Panc1 (cell line): ENCODE results near the gene HMGN4.

ENCODE experiments used
- CTCF ChIP-seq: fragments of 450-650 bp; IDR thresholded peaks from 2 replicates; pipeline ENCODE4 v1.5.1; 2017; ENCODE audit warnings: mild to moderate bottlenecking
- POLR2AphosphoS5 ChIP-seq: IDR thresholded peaks from 2 replicates; pipeline ENCODE4 v1.6.1; 2012; ENCODE audit warnings: mild to moderate bottlenecking, low read depth, low read length, moderate library complexity
- REST ChIP-seq, 2 experiments: IDR thresholded peaks; 2 replicates each; pipeline ENCODE4 v1.6.1; 2011 to 2012; ENCODE audit warnings: low read depth in 2 of 2, control low read depth in 1 of 2, low read length in 1 of 2, mild to moderate bottlenecking in 1 of 2, moderate library complexity in 1 of 2; ENCODE audit not compliant: insufficient read depth in 1 of 2
- SIN3A ChIP-seq: IDR thresholded peaks from 2 replicates; pipeline ENCODE4 v1.6.1; 2012; ENCODE audit warnings: low read depth, mild to moderate bottlenecking, low read length, moderate library complexity, borderline replicate concordance; ENCODE audit not compliant: insufficient read depth
- TCF7L2 ChIP-seq: IDR thresholded peaks from 2 replicates; pipeline ENCODE4 v1.6.1; 2011; ENCODE audit warnings: mild to moderate bottlenecking, low read depth, low read length, inconsistent platforms

GRCh38 chr6:26553264-26553634, 15.1 kb downstream of the HMGN4 start:
- TF ChIP-seq CTCF (no peak), POLR2AphosphoS5 (no peak; the same call in 1 of the 2 replicates), SIN3A (no peak), TCF7L2 (no peak), REST (IDR thresholded peaks at IDR 0.05; ENCODE audit: insufficient read depth in 1 of 2, low read depth in 2 of 2, low read length in 1 of 2) (no peak)
